Stimulated activated CD8-positive, alpha-beta memory T cell treated with anti-CD3 and anti-CD28 coated beads, Interleukin-12 subunit alpha, Interleukin-12 subunit beta, amount 100 ng/mL, for 4 hours (primary cell): ENCODE data around the gene SLC22A6.

Experiments used
- DNase-seq: peaks from one replicate; pipeline ENCODE4 v3.0.0-alpha.2; 2020; ENCODE audit warnings: low read depth

The SLC22A6 gene

GRCh38 chr11:62984451-62984991 lies at the start of gene SLC22A6:
Gene SLC22A6 (minus strand): TSS chr11:62984967. CDS start chr11:62984690, 277 bp downstream.
- DNase-seq = no peak

DNA sequence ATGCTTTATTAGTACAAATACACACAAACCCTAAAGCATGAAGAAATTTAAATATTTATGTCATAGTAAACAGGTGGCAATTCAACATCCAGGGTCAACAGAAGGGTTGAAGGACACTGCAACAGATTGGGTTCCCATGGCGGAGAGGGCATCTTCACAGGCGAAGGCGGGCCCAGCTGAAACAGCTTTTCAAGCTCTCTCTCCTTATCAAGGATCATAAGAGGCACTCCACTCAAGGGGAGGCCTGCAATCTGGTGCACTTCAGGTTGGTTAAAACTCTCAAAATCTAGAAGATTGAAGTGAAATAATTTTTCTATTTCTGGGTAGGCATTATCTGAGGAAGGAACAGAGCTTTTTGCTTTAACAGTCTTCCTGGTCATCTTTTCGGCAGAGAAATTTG lies 47.7 kb upstream of the SLC22A6 start:
- DNase-seq = no peak

GRCh38 chr11:63023841-63024648 lies 39.3 kb upstream of the SLC22A6 start:
- peak; percentile 62 for DNase-seq

- no peak for DNase-seq
Measured at GRCh38 chr11:63023222-63023814, 38.6 kb upstream of the SLC22A6 start.

DNA sequence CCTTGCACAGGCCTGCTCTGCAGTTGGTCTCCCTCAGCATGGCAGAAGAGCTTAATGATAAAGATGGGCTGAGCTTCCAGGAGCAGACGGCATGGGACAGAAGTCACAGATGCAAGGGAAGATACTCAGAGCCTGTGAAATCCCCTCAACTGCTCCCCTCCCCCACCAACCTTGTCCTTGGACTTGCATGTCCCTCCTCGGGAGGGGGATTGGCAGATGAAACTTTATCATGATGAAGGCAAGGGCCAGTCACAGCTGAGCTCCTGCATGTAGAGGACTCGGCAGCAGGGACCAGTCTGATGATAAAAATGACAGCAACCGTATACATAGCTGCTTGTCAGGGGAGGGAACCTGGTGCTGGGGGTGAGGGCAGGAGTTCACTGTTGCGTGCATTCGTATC lies 37.7 kb upstream of the SLC22A6 start:
- no peak for DNase-seq

- DNase-seq = no peak
Measured at GRCh38 chr11:63020671-63021291, 36.0 kb upstream of the SLC22A6 start.

DNA sequence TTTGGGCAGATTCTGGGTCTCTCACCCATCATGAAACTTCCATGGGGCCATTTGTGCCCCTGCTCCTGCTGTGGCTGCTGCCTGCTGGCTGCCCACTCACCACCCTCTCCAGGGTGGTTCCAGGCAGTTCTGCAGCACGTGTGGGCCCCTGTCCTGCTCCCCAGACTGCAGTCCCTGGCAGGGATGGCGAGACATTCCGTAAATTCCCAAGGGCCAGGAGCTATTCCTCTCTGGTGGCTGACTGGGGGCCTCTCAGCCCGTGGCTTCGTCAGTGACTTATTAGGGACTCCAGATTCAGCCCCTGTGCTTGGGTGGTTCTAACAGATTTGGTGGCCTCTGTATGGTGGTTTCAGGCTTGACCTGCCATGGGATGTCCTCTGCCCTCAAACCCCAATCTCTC lies 34.7 kb upstream of the SLC22A6 start:
- no peak for DNase-seq

DNA sequence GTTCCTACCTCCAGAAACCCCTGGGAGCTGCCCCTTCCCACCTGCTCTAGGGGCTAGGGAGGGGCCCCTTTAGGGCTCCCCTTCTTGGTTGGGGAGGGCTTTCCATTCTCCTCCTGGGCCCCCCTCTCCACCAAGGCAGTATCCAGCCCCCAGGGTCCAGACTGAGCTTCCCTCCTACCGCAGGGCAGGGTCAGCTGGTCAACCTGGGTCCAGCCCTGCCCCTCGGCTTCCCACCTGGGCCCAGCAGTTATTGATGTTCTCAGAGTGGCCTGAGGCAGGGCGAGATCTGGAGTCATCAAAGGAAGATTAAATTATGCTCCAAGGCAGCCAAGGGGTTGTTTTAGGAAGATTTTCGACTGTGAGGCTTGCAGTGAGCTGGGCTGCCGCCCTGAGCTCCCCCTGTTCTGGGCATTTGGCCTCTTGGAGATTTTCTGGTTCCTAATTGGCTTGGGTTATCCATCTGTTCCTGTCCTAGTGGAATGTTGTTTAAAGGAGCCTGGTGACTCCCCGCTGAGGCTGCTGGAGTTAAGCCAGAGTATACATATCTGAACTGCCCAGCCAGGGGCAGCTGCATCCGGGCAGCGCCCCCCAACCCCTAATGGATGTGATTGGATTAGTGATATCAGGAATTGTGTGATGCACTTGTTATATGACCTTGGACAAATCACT lies 32.7 kb upstream of the SLC22A6 start:
- no peak for DNase-seq

DNA sequence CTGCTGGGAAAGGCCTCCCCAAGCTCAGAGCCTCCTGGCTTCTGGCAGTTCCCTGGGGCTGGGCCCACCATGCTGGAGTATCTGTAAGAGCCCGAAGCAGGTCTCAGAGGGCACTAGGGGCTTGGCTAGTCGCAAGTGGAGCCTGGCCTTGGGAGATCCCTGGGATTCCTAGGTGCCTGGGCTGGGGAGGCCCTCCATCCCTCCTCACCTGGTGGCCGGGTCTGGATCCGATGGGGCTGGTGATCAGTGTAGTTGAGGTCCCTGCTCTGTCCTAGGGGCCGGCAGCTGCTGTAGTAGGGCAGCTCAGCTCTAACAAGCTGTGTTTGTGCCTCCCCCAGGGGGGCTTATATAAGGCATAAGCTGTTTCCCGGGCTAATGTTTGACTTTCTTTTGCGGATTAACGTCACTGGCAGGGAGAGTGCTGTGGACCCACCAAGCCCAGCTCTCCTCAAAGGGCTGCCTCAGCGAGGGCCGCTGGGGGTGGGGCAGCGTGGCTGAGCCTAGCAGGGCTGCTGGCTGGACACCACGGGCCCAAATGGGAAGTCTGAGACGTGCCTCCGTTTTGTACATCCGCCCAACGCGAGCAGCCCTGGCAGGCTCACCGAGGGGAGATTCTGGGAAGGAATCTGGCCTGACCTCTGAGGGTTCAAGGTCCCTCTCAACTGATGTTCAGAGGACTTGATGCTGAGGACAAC lies 30.9 kb upstream of the SLC22A6 start, which contains the start of gene SLC22A8:
Gene SLC22A8 (minus strand): TSS at position 321 of the 695 bp plus-strand sequence. CDS start 883 bp downstream, outside the sequence.
- DNase-seq = no peak

DNA sequence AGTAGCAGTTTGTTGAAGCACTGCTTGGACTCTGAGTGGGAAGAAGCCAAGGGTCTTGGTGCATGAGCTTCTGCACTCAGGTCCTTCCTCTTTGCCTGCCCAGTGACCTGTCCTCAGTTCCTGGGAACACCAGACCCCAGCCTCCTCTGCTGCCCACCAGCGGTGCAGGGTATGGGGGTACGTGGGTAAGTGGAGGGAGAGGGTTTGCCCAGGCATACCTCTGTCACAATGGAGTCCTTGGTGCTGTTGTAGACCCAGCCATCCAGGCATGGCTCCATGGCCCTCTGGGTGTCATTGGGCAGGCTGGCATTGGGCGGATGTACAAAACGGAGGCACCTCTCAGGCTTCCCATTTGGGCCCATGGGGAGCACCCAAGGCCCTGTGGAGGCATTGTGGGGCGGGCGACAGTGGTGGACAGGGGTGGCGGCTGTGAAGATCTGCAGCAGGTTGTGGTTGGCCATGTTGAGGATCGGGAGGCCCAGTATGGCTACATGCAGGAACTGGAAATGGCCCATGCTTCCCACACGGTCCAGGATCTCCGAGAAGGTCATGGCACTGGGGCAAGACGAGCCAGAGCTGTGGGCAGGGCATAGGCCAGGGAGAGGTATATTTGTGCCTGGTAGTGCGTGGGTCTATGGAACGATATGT lies 29.8 kb upstream of the SLC22A6 start:
- no peak for DNase-seq

- DNase-seq = no peak
Measured at GRCh38 chr11:63012839-63013238, 28.1 kb upstream of the SLC22A6 start.

GRCh38 chr11:63012430-63012829 lies 27.7 kb upstream of the SLC22A6 start:
- DNase-seq = no peak

- DNase-seq = no peak
Measured at GRCh38 chr11:63010934-63011439, 26.2 kb upstream of the SLC22A6 start.

GRCh38 chr11:63007920-63008319 lies 23.2 kb upstream of the SLC22A6 start:
- no peak for DNase-seq

GRCh38 chr11:63001456-63001855 lies 16.7 kb upstream of the SLC22A6 start:
- no peak for DNase-seq

- DNase-seq = no peak
Measured at GRCh38 chr11:62999649-63000048, 14.9 kb upstream of the SLC22A6 start.

DNA sequence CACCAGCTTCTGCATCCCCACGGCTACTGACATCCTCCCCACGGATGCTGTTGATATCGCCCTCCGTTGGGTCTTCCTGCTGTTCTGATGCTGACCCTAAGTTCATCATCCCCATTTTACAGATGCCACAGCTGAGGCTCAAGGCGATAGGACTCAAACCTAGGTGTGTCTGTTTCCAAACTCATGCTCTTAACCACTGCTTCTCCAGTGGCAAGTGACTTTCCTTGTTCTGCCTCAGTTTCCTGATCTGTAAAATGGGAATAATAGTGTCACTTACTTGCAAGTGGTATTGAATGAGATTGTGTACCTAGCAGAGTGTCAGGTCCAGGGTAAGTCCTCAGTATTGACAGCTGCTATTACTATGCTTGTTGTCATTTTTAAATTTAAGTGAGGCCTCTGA lies 14.4 kb upstream of the SLC22A6 start:
- no peak for DNase-seq

- no peak for DNase-seq
Measured at GRCh38 chr11:62996271-62996670, 11.5 kb upstream of the SLC22A6 start.

DNA sequence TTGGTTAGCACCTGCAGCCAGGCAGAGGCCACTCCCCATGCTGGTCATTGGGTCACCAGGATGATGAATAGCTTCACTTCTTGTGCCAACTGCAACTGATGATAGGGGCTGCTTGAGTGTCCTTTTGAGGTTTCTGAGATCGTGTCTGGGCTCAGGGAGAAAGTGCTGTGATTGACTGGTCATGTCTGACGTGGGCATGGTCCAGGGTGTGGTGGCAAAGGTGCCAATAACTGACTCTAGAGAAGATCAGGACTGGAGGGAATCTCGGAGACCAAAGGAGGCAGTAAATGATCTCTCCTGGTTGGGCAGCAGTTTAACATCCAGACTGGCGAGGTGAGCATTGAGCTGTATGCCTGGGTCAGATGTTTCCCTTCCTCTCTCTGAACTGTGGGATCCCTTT lies 10.0 kb upstream of the SLC22A6 start:
- DNase-seq = no peak

DNA sequence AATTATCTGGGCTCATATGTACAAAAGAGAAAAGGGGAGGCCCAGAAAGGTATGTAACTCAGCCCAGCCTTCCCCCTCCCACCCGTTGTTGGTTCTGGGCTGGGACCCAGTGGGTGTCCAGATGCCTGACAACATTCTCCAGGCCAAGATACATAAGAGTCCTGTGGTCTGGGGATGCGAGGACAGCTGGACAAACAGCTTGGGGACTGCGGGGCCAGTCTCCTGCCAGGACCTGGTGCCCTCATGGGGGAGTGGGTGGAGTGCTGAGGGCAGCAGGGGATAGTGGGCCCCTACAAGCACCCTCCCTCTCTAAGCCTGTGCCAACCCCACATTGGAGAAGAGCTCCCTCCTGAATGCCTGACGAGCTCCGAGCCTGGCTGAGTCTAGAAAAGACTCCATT lies 3.5 kb upstream of the SLC22A6 start:
- no peak for DNase-seq
